Stimulated activated CD4-positive, alpha-beta T cell treated with anti-CD3 and anti-CD28 coated beads, Interleukin-1b, Interleukin-23, amount 100 ng/mL, for 24 hours (primary cell): ENCODE data around the gene TARS3.

Experiments
- DNase-seq, 4 experiments: peaks; one replicate each; pipeline ENCODE4 v3.0.0-alpha.2; 2020; ENCODE audit warnings: low read depth in 4 of 4, low spot score in 1 of 4

The TARS3 gene

DNA sequence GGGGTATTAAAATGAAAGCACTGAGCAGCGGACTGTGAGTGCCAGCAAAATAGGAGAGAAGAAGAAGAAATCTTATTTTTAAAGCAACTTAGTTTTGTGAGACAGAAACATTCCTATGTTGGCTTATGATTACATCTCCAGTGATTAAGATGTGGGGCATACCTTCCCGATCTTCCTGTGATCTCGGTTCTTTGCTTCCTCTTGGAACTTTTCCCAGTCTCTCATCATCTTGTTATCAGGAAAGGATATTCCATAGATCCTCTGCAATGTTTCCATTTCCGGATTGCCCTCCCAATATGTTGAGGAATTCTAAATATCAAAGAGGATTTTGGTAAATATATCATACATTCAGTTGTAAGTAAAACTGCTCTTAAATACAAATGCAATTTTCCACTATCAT lies 22.2 kb downstream of the TARS3 start:
- no peak for DNase-seq

DNA sequence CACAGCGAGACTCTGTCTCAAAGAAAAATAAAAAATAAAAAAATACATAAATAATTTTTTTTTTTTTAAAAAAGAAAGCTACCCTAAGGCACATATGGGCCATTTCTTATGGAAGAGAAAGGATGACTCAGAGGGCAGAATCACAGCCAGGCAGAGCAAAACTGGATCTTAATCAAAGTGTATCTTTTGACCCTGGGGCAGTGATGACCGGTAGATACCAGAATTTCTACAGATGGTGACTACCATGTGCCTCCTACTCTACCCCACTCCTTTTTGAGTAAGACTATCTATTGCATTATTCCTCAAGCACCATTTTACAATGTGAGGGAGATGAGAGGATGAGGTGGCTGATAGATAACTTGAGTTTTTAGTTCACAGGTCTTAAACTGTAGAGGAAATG lies 26.0 kb downstream of the TARS3 start:
- DNase-seq = no peak

- no peak for DNase-seq
These were observed 26.8 kb downstream of the TARS3 start for GRCh38 chr15:101697488-101697887.

GRCh38 chr15:101696829-101697228 lies 27.4 kb downstream of the TARS3 start:
- DNase-seq = no peak

GRCh38 chr15:101694261-101694660 lies 30.0 kb downstream of the TARS3 start:
- DNase-seq = no peak

GRCh38 chr15:101692801-101693598 lies 31.3 kb downstream of the TARS3 start:
- no peak for DNase-seq

DNA sequence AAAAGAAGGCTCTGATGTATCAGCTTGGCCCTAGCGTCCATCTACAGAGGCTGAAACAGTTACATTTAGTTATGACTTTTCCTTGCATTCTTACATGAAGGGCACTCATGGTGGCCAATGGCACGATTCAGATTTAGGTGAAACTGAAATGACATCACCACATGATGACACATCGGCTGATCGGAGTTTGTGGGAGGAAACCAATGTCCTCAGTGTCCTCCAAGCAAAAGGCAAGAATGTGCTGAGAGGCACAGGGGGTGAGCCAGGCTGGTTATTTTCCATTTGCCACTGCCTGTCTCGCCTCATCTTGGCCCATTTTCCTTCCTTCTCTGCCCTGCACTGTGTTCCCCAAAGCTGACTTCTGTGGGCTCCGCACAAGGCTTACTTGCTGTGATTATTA lies 34.4 kb downstream of the TARS3 start:
- no peak for DNase-seq

- DNase-seq = no peak
These were observed 37.6 kb downstream of the TARS3 start for GRCh38 chr15:101686718-101687117.

- no peak for DNase-seq
These were observed 39.4 kb downstream of the TARS3 start for GRCh38 chr15:101684877-101685276.

GRCh38 chr15:101684384-101684783 lies 39.9 kb downstream of the TARS3 start:
- no peak for DNase-seq

GRCh38 chr15:101679806-101680205 lies 44.5 kb downstream of the TARS3 start:
- DNase-seq = no peak

- DNase-seq = no peak
These were observed 47.3 kb downstream of the TARS3 start for GRCh38 chr15:101676921-101677329.

- DNase-seq = no peak
These were observed 48.3 kb downstream of the TARS3 start for GRCh38 chr15:101675796-101676582.

DNA sequence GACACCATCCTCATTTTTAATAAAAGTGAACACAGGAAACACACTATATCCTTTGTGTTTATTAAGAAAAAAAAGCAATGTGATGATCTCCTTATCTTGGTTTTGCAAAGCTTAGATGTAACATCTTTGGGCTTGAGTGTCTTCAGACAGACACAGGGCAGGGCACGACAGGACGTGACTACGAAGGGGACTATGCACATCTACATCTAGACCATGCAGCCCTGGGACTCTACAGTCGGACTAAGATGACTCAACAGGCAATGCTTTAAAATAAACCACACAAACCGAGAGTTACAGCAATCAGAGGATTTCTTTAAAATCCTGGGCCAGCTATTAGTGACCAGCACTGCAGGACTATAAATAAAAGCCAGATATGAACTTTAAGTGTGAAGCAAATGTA lies 49.3 kb downstream of the TARS3 start:
- no peak for DNase-seq

GRCh38 chr15:101672298-101672697 lies 52.0 kb downstream of the TARS3 start:
- DNase-seq = no peak

DNA sequence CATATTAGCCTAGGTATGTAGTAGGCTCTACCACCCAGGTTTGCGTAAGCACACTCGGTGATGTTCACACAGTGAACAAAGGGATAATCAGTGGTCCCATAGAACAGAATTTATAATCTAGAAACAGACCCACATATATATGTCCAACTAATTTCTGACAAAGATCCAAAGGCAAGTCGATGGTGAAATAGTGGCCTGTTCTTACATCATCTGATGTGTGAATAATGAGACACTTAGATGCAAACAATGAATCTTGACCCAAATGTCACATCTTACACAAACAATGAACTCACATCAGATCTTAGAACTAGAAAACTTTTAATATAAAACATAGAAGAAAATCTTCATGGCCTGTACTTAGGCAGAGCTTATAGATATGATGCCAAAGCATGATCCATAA lies 54.5 kb downstream of the TARS3 start:
- DNase-seq = no peak

GRCh38 chr15:101667881-101668280 lies 56.4 kb downstream of the TARS3 start:
- DNase-seq = no peak

GRCh38 chr15:101664303-101664913 lies 59.9 kb downstream of the TARS3 start:
- no peak for DNase-seq

GRCh38 chr15:101662203-101662602 lies 62.1 kb downstream of the TARS3 start:
- no peak for DNase-seq

- DNase-seq = no peak
These were observed 64.3 kb downstream of the TARS3 start for GRCh38 chr15:101660005-101660404.

DNA sequence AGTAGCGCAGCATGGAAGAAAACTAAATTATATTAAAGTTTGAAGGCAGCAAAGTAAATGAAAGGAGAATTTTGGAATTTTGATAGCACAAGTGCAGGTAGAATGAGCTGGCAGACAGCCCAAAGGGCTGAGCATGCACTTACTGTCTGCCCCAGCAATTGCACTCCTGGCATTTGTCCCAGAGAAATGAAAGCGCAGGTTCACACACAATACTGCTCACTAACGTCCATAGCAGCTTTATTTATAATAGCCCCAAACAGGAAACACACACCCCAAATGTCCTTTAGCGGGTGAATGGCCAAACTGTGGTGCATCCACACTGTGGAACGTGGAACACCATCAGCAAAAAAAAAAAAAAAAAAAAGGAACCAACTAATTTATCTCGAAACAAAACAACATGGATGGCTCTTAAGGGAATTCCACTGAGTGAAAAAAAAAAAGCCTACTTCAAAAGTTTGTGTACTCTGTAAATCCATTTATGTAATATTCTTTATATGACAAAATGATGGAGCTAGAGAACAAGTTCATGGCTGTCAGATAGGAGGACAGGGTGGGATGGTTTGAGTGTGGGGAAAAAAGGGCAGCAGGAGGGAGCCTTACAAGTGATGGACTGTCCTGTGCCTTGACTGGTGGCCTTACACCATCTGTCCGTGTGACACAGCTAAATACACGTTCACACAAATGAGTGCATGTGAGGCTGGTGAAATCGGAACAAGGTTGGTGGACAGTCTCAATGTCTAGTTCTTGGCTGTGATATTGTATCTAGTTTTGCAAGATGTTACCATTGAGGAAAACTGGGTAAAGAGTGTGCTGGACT lies 66.1 kb downstream of the TARS3 start:
- DNase-seq = no peak
